Activated B cell treated with CpG ODN at 0.5 μM for 24 hours (primary cell): ENCODE results near the gene UBFD1. TPM values are rescaled to one million over a fixed set of nuclear protein-coding genes. Genes with fewer than 3 reads are reported as not detected.
"Not testable (repeated sequence)": the region's sequence is repeated elsewhere in the genome, so short reads cannot be mapped to it uniquely, and the experiment has no call there.

Source experiments
- ATAC-seq: fragments of 200-7000 bp; cut with Tn5 transposase; one replicate; pipeline ENCODE4 v1.10.0; 2021; ENCODE audit warnings: low read depth, mild to moderate bottlenecking, moderate library complexity
- CTCF ChIA-PET: fragments of 350-600 bp; sonication (Branson Sonifier 250); formaldehyde crosslinking; loops from one replicate; lab custom pipeline; 2021; ENCODE audit warnings: antibody characterized with exemption; lab: Charles Lee
- POLR2A ChIA-PET: fragments of 350-600 bp; sonication (Branson Sonifier 250); formaldehyde crosslinking; loops from one replicate; lab custom pipeline; 2021; ENCODE audit warnings: antibody characterized with exemption; lab: Charles Lee
- DNase-seq: peaks from one replicate; pipeline ENCODE4 v3.0.0; 2022
- H3K27ac Mint-ChIP-seq: one replicate; pipeline ENCODE4 v1.8.0; 2020; ENCODE audit warnings: mixed read lengths
- H3K27me3 Mint-ChIP-seq: one replicate; pipeline ENCODE4 v1.8.0; 2021; ENCODE audit warnings: mixed read lengths
- H3K36me3 Mint-ChIP-seq: one replicate; pipeline ENCODE4 v1.8.0; 2021; ENCODE audit warnings: low read depth, mixed read lengths
- H3K4me1 Mint-ChIP-seq: one replicate; pipeline ENCODE4 v1.8.0; 2021; ENCODE audit warnings: mixed read lengths
- H3K4me3 Mint-ChIP-seq: one replicate; pipeline ENCODE4 v1.8.0; 2020; ENCODE audit warnings: mild to moderate bottlenecking, mixed read lengths
- H3K9me3 Mint-ChIP-seq: one replicate; pipeline ENCODE4 v1.8.0; 2020; ENCODE audit warnings: mixed read lengths
- intact Hi-C: fragments of 100-400 bp; cut with micrococcal nuclease; formaldehyde crosslinking; loops from one replicate; pipeline ENCODE4 v1.15.1; 2024
- total RNA-seq: library from RNA; stranded (reverse); gene quantifications from 2 replicates; pipeline ENCODE4 v1.2.3, GENCODE V29; 2022
- TF ChIP-seq, protein P1 (sequence below): fragments of 200-600 bp; IDR thresholded peaks from one replicate; pipeline ENCODE4 v1.8.0; 2022; ENCODE audit warnings: antibody characterized with exemption, mild to moderate bottlenecking

UBFD1 gene
- total RNA-seq, 1 donor from 2014 or later = 52.2 TPM

DNA sequence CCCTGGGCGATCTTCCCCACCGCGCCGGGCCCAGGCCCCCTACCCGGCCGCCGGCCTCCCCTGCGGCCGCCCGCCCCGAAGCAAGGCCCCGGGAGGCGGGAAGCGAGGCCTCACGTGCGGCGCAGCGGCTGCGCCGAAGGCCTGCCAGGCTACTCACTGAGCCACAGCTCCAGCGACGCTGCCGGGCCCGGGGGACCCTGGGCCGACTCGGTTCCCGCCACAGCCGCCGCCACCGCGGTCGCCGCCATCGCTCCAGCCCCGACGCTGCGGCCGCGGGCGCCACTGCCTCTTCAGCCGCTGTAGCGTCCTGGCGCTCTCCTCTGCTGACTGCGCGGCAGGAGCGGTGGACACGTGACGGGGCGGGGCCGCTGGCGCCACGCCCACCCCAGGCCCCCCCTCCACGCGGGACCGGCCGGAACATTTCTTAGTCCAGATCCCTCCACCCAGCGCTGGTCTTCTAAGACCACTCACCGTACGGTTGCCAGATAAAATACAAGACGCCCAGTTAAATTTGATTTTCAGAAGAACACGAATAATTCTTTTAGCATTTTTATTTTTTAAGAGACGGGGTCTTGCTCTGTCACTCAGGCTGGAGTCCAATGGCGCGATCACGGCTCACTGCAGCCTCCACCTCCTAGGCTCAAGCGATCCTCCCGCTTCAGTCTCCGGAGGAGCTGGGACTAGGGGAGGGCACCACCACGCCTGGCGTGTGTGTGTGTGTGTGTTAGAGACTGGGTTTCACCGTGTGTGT lies 47.2 kb upstream of the UBFD1 start, which contains the start of gene GGA2:
TSS of gene GGA2 (minus strand) at position 331 of the 751 bp plus-strand sequence. CDS start at position 248, 83 bp downstream.
- POLR2A ChIA-PET = interaction anchor here (0.6 to 8.1 kb wide), 9 partner anchors 9 to 57 kb away, joined by 4 to 209 read pairs (median 7); partner anchors contain the start of genes COG7, EARS2 and UBFD1

DNA sequence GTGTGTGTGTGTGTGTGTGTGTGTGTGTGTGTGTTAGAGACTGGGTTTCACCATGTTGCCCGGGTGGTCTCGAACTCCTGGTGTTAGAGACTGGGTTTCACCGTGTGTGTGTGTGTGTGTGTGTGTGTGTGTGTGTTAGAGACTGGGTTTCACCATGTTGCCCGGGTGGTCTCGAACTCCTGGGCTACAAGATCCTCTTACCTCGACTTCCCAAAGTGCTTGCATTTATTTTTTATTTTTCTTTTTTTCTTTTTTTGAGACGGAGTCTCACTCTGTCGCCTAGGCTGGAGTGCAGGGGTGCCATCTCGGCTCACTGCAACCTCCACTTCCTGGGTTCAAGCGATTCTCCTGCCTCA lies 46.6 kb upstream of the UBFD1 start:
- Mint-ChIP-seq H3K4me1 (peaks cover 58% of the 10 kb centered on the region), H3K27ac (peak overlapping the region; percentile 86), H3K36me3 (peaks cover 22% of the 10 kb centered on the region), H3K4me3 (peak overlapping the region; percentile 86)
- POLR2A ChIA-PET = interaction anchor here (1.2 to 8.1 kb wide), 6 partner anchors 8 to 48 kb away, joined by 4 to 209 read pairs (median 8); partner anchors contain the start of genes EARS2 and UBFD1
- intact Hi-C loops, H3K27me3 Mint-ChIP-seq, ATAC-seq, H3K9me3 Mint-ChIP-seq, DNase-seq: not testable (repeated sequence)
- CTCF ChIA-PET = interaction anchor here (1.5 to 2.4 kb wide), 2 partner anchors 75 to 86 kb away, joined by 5 to 7 read pairs; no protein-coding TSS in a partner anchor

More for the DNA sequence above, 47.2 kb upstream of the UBFD1 start, which contains the start of gene GGA2:
- ATAC-seq = peak; percentile 75
- CTCF ChIA-PET = interaction anchor here (1.5 to 2.4 kb wide), 2 partner anchors 74 to 86 kb away, joined by 5 to 7 read pairs; no protein-coding TSS in a partner anchor
- H3K27me3 Mint-ChIP-seq = no peaks in the 10 kb centered on the region
- H3K4me1 Mint-ChIP-seq = peaks cover 59% of the 10 kb centered on the region
- TF ChIP-seq, protein P1, sequence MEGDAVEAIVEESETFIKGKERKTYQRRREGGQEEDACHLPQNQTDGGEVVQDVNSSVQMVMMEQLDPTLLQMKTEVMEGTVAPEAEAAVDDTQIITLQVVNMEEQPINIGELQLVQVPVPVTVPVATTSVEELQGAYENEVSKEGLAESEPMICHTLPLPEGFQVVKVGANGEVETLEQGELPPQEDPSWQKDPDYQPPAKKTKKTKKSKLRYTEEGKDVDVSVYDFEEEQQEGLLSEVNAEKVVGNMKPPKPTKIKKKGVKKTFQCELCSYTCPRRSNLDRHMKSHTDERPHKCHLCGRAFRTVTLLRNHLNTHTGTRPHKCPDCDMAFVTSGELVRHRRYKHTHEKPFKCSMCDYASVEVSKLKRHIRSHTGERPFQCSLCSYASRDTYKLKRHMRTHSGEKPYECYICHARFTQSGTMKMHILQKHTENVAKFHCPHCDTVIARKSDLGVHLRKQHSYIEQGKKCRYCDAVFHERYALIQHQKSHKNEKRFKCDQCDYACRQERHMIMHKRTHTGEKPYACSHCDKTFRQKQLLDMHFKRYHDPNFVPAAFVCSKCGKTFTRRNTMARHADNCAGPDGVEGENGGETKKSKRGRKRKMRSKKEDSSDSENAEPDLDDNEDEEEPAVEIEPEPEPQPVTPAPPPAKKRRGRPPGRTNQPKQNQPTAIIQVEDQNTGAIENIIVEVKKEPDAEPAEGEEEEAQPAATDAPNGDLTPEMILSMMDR = no peak
- H3K9me3 Mint-ChIP-seq = no peaks in the 10 kb centered on the region
- DNase-seq = peak; percentile 77
- peaks cover 20% of the 10 kb centered on the region for H3K36me3 Mint-ChIP-seq
- peak within 1 kb of the TSS; percentile 95 for H3K27ac Mint-ChIP-seq
- peak within 1 kb of the TSS; percentile 90 for H3K4me3 Mint-ChIP-seq
- intact Hi-C loops = no loop called here

DNA sequence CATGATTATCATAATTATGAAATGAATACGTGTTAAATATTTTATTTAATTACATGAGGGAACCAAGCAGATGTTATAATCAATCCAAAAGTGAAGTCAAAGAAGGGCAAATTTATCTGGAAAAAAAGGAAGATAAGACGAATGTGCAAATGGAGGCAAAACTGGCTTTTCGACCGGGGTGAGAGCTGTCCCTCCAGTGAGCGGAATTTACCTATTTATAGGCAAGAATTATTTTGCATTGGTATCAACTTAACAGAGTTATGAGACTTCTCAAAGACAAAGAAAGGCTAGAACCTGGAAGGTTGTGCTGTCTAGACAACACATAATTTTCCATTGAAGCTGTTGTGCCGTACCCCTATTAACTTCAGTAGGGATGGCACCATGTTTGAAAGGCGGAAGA lies 45.8 kb upstream of the UBFD1 start:
- peaks cover 58% of the 10 kb centered on the region for H3K4me1 Mint-ChIP-seq
- H3K4me3 Mint-ChIP-seq = no peak overlapping the region
- intact Hi-C loops = no loop called here
- POLR2A ChIA-PET = no interaction called here
- ATAC-seq (no peak), DNase-seq (no peak)
- peak overlapping the region; percentile 64 for H3K27ac Mint-ChIP-seq
- no peaks in the 10 kb centered on the region for H3K27me3 Mint-ChIP-seq
- TF ChIP-seq, protein P1 = no peak
- CTCF ChIA-PET = no interaction called here
- peaks cover 21% of the 10 kb centered on the region for H3K36me3 Mint-ChIP-seq
- H3K9me3 Mint-ChIP-seq = no peaks in the 10 kb centered on the region

DNA sequence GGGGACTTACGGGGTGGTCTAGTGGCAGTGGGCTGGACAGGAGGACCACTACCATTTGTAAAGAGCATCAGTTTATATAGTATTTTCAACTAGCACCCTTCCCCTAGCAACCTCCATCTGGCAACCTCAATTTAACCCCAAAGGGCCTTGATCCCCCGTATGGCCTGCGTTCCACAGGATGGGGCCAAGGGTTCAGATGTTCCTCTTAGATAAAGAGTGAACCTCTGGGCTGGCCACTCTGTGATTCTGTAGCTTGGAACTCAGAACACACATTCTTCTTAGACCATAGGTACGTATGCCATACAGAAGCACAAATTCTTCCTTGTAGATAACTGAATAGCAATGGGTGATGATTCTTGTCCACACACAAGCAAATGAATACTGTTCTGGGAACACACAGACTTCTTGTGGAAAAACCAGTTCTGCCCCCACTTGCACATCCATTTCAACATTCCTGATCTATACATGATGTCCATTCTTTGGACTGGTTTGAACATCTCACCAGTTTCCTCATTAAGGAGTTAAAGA lies 45.3 kb upstream of the UBFD1 start:
- ChIA-PET POLR2A (no interaction called here), CTCF (no interaction called here)
- TF ChIP-seq, protein P1 = no peak
- intact Hi-C loops = no loop called here
- peaks cover 56% of the 10 kb centered on the region for H3K4me1 Mint-ChIP-seq
- H3K27ac Mint-ChIP-seq = peak overlapping the region; percentile 25
- peak overlapping the region; percentile 21 for H3K4me3 Mint-ChIP-seq
- H3K9me3 Mint-ChIP-seq = no peaks in the 10 kb centered on the region
- H3K36me3 Mint-ChIP-seq = peaks cover 22% of the 10 kb centered on the region
- no peak for DNase-seq
- no peak for ATAC-seq
- no peaks in the 10 kb centered on the region for H3K27me3 Mint-ChIP-seq

DNA sequence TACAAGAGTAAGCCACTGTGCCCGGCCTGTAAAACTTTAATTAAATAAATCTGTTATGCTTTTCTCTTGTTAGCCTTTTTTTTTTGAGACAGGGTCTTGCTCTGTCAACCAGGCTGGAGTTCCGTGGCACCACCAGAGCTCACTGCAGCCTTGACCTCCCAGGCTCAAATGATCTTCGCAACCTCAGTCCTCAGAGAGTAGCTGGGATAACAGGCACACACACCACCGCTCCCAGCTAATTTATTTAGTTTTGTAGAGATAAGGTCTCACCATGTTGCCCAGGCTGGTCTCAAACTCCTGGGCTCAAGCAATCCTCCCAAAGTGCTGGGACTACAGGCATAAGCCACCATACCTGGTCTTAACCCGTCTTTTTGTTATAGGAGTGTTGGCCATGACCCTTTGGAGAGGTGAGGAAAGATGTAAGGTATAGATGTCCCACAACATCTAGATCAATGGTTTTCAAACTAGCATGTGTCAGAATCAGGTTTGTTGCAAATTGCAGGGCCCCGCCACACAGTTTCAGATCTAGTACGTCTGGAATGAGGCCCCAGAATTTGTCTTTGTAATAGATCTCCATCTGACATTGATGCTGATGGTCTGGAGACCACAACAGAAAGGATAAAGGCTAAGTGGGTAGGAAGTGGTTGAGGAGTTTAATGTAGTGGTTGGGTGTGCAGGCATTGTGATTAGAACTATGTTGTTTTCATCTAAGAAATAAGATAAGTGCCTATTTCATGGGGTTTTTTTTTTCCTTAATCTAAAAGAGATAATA lies 43.0 kb upstream of the UBFD1 start:
- H3K4me3 Mint-ChIP-seq = no peak overlapping the region
- peaks cover 9% of the 10 kb centered on the region for H3K36me3 Mint-ChIP-seq
- H3K27ac Mint-ChIP-seq = peak overlapping the region; percentile 46
- CTCF ChIA-PET = no interaction called here
- no peaks in the 10 kb centered on the region for H3K27me3 Mint-ChIP-seq
- peaks cover 53% of the 10 kb centered on the region for H3K4me1 Mint-ChIP-seq
- no peak for DNase-seq
- no peak for ATAC-seq
- intact Hi-C loops = loop anchor here (5.0 kb wide), 1 partner anchor 37 kb away; no protein-coding TSS in a partner anchor
- TF ChIP-seq, protein P1 = no peak
- no peaks in the 10 kb centered on the region for H3K9me3 Mint-ChIP-seq
- POLR2A ChIA-PET = interaction anchor here (8.8 kb wide), 1 partner anchor 8 kb away, joined by 209 read pairs; the partner anchor contains the start of gene GGA2
